Measurements from ENCODE around the gene RASA2.
"Not testable (repeated sequence)": the region's sequence is repeated elsewhere in the genome, so short reads cannot be mapped to it uniquely, and the experiment has no call there.

The RASA2 gene

GRCh38 chr3:141457624-141458236 lies 29.1 kb upstream of the RASA2 start:
- no peak for DNase-seq

- no peak for DNase-seq
These were observed 27.8 kb upstream of the RASA2 start for GRCh38 chr3:141459008-141459407.

DNA sequence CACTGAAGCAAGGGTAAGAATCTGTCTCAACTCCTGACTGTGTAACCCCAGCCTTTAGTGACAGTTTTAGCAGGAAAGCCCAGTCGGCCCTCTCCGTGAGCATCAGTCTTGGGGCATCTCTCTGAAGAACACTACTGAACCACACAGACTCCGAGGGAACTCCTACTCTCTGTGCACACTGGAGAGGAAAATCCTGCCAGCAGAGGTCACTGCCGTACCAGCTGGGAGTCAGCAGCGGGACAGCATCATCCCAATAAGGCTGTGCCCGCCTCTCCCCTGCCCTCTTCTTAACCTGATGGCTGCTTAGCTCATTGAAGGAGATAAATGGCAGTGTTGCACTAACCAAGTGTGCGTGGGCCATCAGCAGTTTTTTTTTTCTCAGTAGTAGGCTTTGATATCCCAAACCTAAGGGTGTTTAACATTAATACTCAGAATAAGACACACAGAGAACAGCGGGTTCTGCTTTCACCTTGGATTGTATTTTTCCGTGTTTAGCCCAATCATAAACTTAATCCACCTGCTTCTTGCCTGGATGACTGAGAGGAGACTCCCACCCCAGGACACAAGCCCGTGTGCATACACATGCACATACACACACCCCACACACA lies 26.6 kb upstream of the RASA2 start:
- DNase-seq, result peak; percentile 72

GRCh38 chr3:141462176-141462859 lies 24.5 kb upstream of the RASA2 start:
- peak; percentile 75 for DNase-seq

- DNase-seq, result no peak
These were observed 21.6 kb upstream of the RASA2 start for GRCh38 chr3:141465221-141465620.

GRCh38 chr3:141466633-141467169 lies 20.1 kb upstream of the RASA2 start:
- DNase-seq, result no peak

DNA sequence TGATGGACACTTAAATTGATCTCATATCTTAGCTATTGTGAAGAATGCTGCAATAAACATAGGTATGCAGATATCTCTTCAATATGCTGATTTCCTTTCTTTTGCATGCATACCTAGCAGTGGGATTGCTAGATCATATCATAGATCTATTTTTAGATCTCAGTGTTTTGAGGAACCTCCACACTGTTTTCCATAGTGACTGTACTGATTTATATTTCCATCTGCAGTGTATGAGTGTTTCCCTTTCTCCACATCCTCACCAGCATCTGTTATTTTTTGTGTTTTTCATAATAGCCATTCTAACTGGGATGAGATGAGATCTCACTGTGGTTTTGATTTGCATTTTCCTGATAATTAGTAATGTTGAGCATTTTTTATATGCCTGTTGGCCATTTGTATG lies 17.1 kb upstream of the RASA2 start:
- DNase-seq, result no peak

DNA sequence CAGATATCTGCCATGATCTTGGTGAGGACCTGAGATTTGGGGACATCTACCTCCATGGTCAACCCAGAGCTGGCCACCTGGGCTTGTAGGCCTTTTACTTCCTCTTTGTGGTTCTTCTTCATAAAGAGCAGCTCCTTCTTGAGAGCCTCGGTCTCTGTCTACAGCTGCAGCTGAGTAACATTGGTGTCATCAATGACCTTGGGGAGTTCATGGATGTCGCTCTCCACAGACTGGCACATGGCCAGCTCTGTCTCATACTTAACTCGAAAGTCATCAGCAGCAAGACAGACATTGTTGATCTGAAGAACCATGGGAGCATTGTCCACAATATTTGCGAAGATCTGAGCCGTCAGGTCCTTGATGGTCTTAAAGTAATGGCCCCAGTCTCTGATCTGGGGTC lies 15.7 kb upstream of the RASA2 start:
- no peak for DNase-seq

DNA sequence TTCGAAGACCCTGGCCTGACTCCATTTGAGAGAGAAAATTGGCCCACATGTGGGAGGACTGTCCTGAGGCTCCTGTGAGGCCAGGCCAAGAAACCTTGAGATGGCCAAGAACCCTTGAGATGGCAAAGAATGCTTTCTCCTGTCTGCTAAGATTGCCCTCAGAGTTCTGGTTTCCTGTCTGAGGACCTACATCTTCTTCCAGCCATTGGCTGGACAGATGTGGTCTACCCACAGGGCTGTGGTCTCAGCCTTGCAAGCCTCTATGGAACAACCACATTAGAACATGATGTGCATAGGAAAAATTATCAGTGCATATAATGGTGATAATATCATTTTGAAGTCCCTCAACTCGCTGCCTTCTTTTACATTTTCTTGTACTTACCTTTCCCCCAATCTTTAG lies 10.8 kb upstream of the RASA2 start:
- DNase-seq, result no peak

DNA sequence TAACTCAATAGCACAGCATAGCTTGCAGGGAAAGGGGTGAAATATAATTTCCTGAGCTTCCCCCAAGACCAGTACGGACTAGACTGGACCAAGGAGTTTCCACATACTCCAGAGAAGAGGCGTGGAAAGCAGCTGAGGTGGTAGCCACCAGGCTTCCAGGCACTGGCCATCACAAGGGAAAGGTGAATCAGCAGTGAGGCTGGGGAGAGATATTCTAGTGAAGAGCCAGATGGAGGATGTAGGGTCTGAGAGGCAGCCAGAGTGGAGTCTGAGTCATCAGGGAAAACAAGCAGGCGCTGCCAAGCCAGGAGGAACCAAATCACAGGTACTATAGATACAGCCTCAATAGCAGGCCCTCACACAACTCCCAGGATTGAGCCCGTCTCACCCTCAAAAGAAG lies 9.6 kb upstream of the RASA2 start:
- peak; percentile 36 for DNase-seq

DNA sequence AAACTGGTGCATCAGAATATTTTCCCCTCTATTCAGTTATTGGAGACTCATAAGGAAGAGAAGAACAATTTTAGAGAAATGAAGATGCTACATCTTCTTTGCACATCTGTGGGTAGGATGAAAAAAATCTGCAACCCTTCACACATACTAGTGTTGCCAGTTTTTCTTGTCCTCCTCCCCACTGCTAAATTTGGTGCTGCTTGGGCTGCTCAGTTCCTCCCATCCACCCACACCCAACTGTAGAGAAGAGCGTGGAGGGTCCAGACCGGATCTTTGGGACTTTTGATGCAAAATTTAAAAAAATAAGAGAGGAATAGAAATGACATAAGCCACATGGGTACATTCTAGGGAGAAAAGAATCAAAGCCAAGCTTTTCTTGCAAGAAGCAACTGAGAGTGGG lies 8.7 kb upstream of the RASA2 start:
- no peak for DNase-seq

DNA sequence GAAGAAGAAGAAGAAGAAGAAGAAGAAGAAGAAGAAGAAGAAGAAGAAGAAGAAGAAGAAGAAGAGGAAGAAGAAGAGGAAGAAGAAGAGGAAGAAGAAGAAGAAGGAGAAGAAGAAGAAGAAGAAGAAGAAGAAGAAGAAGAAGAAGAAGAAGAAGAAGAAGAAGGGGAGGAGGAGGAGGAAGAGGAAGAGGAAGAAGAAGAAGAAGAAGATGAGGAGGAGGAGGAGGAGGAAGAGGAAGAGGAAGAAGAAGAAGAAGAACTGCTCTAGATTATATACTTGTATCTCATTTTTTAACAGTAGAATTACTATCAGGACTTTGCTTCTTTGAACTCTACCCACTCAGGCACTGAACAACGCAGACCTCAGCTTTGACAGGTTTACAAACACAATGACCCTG lies 8.0 kb upstream of the RASA2 start:
- DNase-seq, result not testable (repeated sequence)

DNA sequence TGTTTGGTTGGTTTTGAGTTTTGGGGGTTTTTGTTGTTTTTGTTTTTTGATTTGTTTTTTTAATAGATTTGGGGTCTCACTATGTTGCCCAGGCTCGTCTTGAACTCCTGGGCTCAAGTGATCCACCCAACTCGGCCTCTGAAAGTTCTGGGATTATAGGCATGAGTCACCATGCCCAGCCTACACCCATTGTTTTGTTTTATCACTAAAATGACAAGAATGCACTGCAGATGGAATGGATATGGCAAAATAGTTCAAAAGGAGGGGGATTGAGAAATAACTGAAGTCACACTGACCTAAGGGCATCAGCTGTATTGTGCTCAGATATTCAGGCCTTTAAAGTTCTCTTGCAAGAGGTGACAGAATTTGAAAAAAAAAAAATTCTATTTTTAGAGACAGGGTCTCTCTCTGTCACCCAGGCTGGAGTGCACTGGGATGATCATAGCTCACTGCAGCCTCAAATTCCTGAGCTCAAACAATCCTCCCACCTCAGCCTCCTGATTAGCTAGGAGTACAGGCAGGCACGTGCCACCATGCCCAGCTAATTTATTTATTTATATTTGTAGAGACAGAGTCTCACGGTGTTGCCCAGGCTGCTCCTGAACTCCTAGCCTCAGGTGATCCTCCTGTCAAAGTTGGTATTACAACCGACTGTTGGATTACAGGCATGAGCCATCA lies 4.4 kb upstream of the RASA2 start:
- DNase-seq, result no peak

DNA sequence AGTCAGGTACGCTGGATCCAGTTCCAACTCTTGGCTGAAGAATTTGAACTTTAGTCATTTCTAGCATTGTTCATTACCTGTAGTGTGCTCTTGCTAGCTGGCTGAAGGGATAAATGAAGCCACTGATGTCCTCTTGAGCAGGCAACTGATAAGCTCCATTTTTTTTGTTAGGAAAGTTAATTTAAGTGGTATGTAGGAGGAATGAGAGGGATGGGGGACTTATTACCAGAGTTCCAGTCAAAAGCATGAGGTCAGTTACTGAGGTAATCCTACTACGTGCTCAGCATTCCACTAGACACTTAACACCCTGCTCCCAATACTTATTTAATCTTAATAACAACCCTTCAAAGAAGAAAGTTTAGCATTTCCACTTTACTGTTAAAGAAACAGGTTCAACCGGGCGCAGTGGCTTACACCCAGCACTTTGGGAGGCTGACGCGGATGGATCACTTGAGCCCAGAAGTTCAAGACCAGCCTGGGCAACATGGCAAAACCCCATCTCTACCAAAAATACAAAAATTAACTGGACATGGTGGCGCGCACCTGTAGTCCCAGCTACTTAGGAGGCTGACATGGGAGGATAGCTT lies 2.0 kb upstream of the RASA2 start:
- no peak for DNase-seq

DNA sequence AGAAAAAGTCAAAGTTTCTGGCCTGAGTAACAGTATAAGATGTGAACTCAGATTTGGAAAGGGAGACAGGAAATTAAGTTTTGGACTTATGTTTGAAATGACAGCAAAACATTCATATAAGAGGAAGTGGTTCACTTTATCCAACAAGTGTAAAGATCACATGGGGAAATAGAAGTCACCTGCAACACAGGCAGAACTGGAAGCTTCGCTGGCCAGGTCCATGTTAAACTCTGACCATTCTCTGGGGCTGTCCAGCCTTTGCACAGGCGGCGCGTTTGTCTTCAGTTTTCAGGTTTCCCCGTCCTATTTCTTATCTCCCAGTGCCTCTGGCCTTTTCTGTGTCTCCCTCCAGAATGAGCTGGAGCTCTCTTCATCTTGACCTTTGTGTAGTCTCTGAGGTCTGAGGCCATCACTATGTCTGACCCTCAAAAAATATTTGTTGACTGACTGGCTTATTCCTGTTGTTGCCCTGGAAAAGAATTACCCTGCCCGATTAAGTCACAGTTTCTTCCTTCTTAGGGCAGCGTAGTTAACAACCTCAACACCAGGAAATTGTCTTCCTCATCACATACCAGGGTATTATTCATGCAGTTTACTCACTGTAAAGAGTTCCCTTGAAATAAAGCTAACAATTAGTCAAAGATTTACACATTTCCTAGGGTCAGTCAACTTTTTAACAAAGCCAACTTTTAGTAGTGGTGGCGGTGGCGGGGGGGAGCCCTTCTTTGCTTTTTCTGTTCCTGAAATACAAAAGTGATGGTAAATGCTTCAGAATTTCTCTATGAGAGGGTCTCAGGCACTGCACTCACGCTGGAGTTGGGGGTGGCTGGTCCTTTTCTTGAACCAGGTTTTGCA lies 959 bp upstream of the RASA2 start:
- DNase-seq, result no peak

- no peak for DNase-seq
These were observed 406 bp upstream of the RASA2 start for GRCh38 chr3:141486496-141486745.

- peak; percentile 93 for DNase-seq
These were observed 860 bp downstream of the RASA2 start for GRCh38 chr3:141487521-141488252.

DNA sequence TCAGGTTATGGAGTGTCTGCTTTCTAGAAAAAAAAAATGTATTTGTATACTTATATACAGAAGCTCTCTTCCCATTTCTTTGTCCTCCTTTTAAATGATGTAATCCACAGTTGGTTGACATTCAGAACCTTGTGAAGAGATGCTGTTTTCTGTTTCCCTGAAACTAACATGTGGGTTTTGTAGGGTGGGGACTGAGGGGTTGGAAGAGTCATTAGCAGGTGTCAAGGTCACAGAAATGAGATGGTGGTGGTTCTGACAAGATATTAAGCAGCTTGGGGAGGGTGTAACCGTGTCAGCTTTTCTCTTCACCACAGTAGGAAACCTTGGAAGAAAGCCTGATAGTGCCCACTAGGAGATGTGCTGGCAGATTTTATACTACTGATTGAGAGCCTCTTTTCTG lies 2.4 kb downstream of the RASA2 start:
- DNase-seq, result no peak

- no peak for DNase-seq
These were observed 4.3 kb downstream of the RASA2 start for GRCh38 chr3:141491081-141491480.

GRCh38 chr3:141491929-141492328 lies 5.1 kb downstream of the RASA2 start:
- DNase-seq, result no peak

DNA sequence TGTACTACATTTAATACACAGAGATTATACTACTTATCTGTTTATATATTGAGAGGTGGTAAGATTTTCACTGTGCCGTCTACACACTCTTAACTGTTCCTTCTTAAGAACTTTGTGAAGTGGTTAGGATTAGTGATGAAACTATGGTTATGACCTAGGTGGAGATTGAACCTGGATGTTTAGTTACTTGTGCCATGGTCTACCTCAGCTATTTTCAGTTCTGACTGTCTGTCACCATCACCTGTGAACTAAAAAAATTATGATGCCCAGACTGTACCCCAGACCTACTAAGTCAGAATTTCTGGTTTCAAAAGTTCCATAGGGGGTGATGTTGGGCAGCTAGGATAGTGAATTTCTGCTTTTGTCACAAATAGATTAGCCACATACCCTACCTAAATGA lies 6.4 kb downstream of the RASA2 start:
- DNase-seq, result no peak

DNA sequence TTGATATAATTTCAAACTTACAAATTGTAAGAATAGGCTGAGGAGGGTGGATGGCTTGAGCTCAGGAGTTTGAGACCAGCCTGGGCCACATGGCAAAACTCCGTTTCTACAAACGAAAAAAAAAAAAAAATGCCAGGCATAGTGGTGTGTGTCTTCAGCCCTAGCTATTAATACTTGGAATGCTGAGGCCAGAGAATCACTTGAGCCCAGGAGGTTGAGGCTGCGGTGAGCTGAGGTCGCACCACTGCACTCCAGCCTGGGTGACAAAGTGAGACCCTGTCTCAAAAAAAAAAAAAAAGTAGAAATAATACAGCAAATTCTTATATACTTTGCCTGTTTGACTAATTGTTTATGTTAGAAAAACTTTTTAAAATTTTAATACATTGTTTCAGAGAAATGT lies 10.8 kb downstream of the RASA2 start:
- DNase-seq, result not testable (repeated sequence)
